GM12892 (cell line): Measurements from ENCODE around the gene GABARAP.

ENCODE experiments used
- POLR2A ChIP-seq: IDR thresholded peaks from 2 replicates; pipeline ENCODE4 v1.6.1; 2011; ENCODE audit warnings: low read depth, low read length, control low read depth
- TAF1 ChIP-seq: IDR thresholded peaks from 2 replicates; pipeline ENCODE4 v1.6.1; 2011; ENCODE audit warnings: low read depth, mild to moderate bottlenecking, control low read depth, low read length, borderline replicate concordance

GRCh38 chr17:7195971-7196370, 46.3 kb downstream of the GABARAP start:
- TF ChIP-seq POLR2A (no peak), TAF1 (no peak)
